ENCODE data around the gene FAM120AOS.

DNA sequence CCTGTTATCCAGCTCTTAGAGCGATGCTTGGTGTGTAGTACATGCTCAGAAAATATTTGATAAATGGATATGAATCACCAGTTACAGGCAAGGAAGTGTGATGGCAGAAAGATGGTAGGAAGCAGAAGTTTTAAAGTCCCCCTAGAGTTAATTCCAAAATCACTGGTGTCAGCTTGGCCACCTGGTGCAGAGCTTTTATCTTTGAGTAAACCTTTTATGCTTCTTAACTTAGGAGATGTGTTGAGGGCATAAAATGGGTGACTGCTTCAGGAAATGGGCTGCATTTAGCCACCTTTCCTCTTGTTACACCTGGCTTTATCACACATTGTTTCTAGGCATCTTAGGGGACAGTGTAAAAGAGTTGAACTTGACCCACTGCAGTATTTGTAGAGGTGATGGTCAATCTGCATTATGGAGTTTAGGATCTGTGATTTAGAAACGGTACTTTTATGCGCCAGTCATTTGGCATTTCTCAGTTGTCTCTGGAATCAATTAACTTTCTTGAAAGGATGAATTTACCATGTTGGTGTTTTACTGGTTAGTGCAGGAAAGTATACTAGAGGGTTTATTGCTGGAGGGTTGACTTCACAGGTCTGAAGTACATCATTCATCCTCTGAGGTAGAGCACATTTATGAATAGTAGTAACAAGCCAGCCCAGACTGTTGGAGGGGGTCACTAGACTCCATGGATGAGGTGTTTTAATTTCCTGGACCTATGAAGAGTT is 7.5 kb upstream of the FAM120AOS start:
- no peak for TF ChIP-seq POLR2AphosphoS5 (IDR thresholded peaks at IDR 0.05)
- TF ChIP-seq, protein P1, sequence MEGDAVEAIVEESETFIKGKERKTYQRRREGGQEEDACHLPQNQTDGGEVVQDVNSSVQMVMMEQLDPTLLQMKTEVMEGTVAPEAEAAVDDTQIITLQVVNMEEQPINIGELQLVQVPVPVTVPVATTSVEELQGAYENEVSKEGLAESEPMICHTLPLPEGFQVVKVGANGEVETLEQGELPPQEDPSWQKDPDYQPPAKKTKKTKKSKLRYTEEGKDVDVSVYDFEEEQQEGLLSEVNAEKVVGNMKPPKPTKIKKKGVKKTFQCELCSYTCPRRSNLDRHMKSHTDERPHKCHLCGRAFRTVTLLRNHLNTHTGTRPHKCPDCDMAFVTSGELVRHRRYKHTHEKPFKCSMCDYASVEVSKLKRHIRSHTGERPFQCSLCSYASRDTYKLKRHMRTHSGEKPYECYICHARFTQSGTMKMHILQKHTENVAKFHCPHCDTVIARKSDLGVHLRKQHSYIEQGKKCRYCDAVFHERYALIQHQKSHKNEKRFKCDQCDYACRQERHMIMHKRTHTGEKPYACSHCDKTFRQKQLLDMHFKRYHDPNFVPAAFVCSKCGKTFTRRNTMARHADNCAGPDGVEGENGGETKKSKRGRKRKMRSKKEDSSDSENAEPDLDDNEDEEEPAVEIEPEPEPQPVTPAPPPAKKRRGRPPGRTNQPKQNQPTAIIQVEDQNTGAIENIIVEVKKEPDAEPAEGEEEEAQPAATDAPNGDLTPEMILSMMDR (IDR thresholded peaks at IDR 0.05), result no peak
- TF ChIP-seq POLR2A (IDR thresholded peaks at IDR 0.05), result no peak
- no peak for TF ChIP-seq EP300 (IDR thresholded peaks at IDR 0.05)
